GM18867 (cell line): Measurements from ENCODE around the gene ATP8B3.
"Not testable (repeated sequence)": the region's sequence is repeated elsewhere in the genome, so short reads cannot be mapped to it uniquely, and the experiment has no call there.

Experiments
- ATAC-seq: cut with Tn5 transposase; IDR thresholded peaks from one replicate; pipeline ENCODE4 v1.9.1; 2021; ENCODE audit warnings: mild to moderate bottlenecking, moderate library complexity; ENCODE audit not compliant: unreplicated experiment

Gene ATP8B3

GRCh38 chr19:1797313-1797712, 14.8 kb downstream of the ATP8B3 start:
- not testable (repeated sequence) for ATAC-seq

DNA sequence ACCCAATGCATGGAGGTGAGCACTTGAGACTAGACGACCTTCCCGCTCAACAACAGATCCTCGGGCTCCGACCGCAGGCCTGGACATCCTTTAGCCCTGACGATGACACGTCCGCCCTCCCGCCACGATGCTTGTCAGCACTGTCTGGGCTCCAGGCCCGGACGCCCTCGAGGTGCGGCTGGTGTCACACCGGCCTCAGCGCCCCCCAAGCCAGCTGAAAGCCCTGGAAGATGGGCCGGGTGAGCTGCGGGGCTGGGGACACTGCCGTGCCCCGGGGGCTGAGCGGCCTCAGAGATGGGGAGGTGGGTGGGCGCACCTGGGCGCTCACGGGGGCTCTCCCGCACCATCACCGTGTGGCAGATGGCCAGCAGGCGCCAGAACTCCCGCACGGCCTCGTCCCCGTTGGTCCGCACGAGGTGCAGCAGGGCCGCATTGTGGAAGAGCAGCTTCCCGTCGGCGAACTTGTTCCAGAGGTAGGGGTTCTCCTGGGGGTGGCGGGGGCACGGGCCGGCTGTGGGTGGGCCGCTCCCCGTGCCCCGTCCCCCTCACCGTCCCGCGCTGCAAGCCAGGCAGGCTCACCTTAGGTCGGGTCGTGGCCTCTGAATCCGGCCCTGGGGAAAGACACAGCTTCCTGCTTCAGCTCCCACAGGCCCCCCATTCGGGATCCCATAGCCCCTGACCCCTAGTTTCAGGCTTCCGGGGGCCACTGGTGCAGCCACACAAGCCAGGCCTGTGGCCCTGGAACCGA, 15.5 kb downstream of the ATP8B3 start:
- no peak for ATAC-seq

- ATAC-seq: no peak
Measured at GRCh38 chr19:1794424-1795172, 17.5 kb downstream of the ATP8B3 start.

GRCh38 chr19:1791879-1792278, 20.2 kb downstream of the ATP8B3 start:
- ATAC-seq: no peak

GRCh38 chr19:1790054-1790792, 21.9 kb downstream of the ATP8B3 start:
- no peak for ATAC-seq

DNA sequence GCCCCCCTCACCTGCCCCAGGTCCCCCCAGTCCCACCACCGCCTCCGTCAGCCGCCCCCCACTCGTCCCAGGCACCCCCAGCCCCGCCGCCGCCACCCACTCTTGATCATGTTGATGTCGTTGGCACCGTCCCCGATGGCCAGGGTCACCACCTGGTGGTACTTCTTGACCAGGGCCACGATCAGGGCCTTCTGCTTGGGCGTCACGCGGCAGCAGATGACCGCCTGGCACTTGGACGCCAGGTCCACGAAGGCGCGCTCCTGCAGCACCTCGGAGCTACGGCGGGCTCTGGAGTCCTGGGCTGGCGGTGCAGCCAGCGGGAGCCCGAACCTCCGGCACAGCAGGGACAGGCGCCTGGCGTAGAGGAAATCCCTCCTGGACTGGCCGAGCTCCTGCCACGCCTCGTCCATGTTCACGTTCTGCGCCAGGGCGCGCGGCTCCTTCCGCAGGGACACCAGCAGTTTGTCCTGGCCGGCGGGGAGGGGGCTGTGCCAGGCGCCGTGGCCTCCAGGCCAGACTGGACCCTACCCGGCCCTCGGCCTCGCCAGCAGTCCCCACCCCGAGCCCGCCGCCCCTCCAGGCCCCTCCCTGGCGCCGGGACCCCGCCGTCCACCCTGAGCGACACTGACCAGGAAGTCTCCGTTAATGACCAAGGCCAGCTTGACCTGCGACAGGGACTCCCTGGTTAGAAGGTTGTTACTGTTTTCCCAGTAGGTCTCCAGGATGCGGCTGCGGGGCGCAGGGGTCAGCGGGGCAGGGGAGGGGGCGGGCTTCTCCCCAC, 22.6 kb downstream of the ATP8B3 start:
- no peak for ATAC-seq

DNA sequence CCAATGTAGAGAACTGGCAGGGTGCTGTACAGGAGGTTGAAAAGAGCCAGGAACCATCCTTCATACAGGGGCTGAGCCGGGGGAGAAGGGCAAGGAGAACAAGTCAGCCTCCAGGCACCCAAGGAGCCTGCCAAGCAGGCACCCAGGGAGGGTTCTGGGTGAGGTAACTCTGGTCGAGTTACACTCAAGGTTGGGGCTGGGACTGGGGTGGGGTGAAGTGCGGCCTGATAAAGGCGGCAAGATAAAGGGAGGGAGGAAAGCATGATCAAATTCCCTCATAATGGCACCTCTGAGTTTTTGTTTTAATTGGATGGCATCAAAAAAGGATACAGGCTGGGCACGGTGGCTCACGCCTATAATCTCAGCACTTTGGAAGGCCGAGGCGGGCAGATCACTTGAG, 25.0 kb downstream of the ATP8B3 start:
- ATAC-seq: no peak

GRCh38 chr19:1786668-1787067, 25.4 kb downstream of the ATP8B3 start:
- ATAC-seq: no peak

GRCh38 chr19:1785310-1785709, 26.8 kb downstream of the ATP8B3 start:
- no peak for ATAC-seq

DNA sequence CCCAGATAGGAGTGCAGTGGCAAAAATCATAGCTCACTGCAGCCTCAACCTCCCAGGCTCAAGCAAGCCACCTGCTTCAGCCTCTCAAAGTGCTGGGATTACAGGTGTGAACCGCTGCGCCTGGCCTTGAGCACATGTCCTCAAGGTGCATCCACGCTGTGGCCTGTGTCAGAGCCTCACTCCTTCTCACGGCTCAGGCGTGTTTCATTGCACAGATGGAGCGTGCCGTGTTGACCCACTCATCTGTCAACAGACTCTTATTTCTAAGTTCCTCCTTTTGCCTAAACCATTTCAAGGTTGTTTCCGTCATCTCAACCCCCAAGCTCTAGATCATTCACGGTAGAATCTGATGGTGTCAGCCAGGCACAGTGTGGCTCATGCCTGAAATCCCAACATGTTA, 28.2 kb downstream of the ATP8B3 start:
- no peak for ATAC-seq

DNA sequence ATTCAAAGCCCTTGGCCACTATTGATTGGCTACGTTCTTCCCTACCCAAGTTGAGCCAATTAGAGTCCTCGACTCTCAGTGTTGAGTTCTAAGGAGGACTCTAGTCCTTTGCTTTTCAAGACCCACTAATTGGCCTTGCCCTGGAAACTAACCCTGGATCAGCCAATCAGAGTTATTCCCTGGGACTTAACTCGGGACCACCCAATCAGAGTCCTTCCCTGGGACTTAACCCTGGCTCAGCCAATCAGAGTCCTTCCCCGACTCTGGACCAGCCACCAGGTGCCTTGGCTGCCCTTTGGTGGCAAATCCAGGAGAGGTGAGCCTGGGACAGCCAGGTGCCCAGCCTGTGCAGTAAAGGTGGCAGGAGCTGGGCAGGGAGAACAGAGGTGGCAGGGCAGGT, 28.7 kb downstream of the ATP8B3 start:
- no peak for ATAC-seq

- ATAC-seq: no peak
Measured at GRCh38 chr19:1782521-1782920, 29.6 kb downstream of the ATP8B3 start.

- no peak for ATAC-seq
Measured at GRCh38 chr19:1780272-1780958, 31.7 kb downstream of the ATP8B3 start.

GRCh38 chr19:1779574-1779973, 32.5 kb downstream of the ATP8B3 start:
- ATAC-seq: no peak

- no peak for ATAC-seq
Measured at GRCh38 chr19:1777149-1777548, 34.9 kb downstream of the ATP8B3 start.

- ATAC-seq: no peak
Measured at GRCh38 chr19:1776606-1777147, 35.4 kb downstream of the ATP8B3 start.

GRCh38 chr19:1775951-1776605, 36.0 kb downstream of the ATP8B3 start:
- ATAC-seq: no peak

DNA sequence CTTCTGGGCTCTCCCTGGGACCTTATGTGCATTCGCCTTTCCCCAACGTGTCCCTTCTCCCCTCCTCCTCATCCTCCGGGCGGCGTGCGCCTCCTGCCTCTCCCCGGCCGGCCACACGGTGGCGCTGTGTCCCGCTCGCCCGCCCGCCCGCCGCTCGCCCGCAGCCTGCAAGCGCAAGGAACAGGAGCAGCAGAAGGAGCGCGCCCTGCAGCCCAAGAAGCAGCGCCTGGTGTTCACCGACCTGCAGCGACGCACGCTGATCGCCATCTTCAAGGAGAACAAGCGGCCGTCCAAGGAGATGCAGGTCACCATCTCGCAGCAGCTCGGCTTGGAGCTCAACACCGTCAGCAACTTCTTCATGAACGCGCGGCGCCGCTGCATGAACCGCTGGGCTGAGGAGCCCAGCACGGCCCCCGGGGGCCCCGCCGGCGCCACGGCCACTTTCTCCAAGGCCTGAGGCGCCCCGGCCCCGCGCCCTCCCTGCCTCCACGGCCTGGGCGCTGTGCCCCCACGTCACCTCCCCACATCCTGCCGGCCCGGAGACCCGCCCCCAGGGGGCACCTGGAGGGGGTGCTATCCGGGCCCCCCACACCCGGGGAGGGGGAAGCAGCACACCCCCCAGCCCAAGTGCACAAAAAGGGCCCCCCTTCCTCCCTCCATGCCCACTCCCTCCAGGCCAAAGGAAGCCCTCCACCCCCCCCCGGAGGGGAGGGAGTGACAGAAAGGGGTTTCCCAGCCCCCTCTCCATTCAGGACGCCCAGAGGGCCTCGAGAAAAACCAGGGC, 36.9 kb downstream of the ATP8B3 start:
- no peak for ATAC-seq

DNA sequence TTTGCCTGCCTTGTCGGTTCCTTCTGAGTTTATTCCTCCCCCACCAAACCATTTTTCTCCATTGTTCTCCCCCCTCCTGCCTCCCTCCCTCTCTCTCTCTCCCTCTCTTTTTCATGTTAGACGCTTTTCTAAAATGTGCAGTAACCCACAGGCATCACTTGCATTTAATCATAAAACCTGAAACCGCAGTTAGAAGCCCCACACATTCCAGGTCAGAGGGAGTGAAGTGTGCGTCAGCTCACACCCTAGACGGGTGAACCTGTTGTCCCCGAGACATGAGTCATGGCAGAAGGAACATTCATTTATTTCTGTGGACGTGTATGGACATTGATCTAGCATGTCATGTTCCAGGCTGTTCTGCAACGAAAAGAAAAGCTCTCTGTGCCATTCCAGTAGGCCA, 38.9 kb downstream of the ATP8B3 start:
- no peak for ATAC-seq
